ENCODE results near the gene LONP2.

LONP2 gene

DNA sequence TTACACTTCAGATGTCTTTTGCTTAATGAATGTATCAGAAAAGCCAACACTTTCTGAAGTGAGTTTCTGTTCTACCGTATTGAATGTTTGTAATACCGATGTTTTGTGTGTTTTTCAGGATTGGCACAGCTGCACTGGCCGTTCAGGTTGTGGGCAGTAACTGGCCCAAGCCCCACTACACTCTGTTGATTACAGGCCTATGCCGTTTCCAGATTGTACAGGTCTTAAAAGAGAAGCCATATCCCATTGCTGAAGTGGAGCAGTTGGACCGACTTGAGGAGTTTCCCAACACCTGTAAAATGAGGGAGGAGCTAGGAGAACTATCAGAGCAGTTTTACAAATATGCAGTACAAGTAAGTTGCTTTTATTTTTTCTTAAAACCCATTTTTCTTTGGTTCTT, 7.9 kb downstream of the LONP2 start:
- peaks cover 16% of the 10 kb centered on the region; the same call in 1 of the 2 replicates for H3K36me3 ChIP-seq (replicated peaks; ENCODE audit: insufficient read depth, low read length)
- DNase-seq = no peak
- H3K9me3 ChIP-seq (replicated peaks; ENCODE audit: insufficient read depth, low read length) = no peaks in the 10 kb centered on the region
- H4K20me1 ChIP-seq (ENCODE audit: insufficient read depth, low read length) = 0 out of 2 replicates have a peak, but pooled peaks cover 6% of the 10 kb centered on the region
- H3K9me2 ChIP-seq (replicated peaks; ENCODE audit: insufficient read depth, low read length) = no peaks in the 10 kb centered on the region
- no peak overlapping the region for H3K9ac ChIP-seq (ENCODE audit: low read length)
- H3K4me1 ChIP-seq (ENCODE audit: low read length) = no peaks in the 10 kb centered on the region
- no peak for TF ChIP-seq EZH2 (optimal IDR thresholded peaks at IDR 0.05; ENCODE audit: low read depth, low read length)
- no peak for TF ChIP-seq EZH2phosphoT487 (IDR thresholded peaks at IDR 0.05; ENCODE audit: low read length)
- TF ChIP-seq, protein P1, sequence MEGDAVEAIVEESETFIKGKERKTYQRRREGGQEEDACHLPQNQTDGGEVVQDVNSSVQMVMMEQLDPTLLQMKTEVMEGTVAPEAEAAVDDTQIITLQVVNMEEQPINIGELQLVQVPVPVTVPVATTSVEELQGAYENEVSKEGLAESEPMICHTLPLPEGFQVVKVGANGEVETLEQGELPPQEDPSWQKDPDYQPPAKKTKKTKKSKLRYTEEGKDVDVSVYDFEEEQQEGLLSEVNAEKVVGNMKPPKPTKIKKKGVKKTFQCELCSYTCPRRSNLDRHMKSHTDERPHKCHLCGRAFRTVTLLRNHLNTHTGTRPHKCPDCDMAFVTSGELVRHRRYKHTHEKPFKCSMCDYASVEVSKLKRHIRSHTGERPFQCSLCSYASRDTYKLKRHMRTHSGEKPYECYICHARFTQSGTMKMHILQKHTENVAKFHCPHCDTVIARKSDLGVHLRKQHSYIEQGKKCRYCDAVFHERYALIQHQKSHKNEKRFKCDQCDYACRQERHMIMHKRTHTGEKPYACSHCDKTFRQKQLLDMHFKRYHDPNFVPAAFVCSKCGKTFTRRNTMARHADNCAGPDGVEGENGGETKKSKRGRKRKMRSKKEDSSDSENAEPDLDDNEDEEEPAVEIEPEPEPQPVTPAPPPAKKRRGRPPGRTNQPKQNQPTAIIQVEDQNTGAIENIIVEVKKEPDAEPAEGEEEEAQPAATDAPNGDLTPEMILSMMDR (IDR thresholded peaks at IDR 0.05; ENCODE audit: low read length) = no peak
- no peak overlapping the region for H3K27ac ChIP-seq (ENCODE audit: low read length)
- H3K4me2 ChIP-seq (ENCODE audit: low read depth, low read length) = no peak overlapping the region
- H3K79me2 ChIP-seq (ENCODE audit: low read length) = peaks cover 76% of the 10 kb centered on the region
- no peaks in the 10 kb centered on the region for H3K27me3 ChIP-seq (replicated peaks; ENCODE audit: insufficient read depth, low read length)
- no peaks in the 10 kb centered on the region for H3F3A ChIP-seq (ENCODE audit: insufficient read depth, low read length)
- H3K4me3 ChIP-seq (ENCODE audit: low read length) = no peak overlapping the region
- H2AFZ ChIP-seq (ENCODE audit: low read length) = no peak overlapping the region

DNA sequence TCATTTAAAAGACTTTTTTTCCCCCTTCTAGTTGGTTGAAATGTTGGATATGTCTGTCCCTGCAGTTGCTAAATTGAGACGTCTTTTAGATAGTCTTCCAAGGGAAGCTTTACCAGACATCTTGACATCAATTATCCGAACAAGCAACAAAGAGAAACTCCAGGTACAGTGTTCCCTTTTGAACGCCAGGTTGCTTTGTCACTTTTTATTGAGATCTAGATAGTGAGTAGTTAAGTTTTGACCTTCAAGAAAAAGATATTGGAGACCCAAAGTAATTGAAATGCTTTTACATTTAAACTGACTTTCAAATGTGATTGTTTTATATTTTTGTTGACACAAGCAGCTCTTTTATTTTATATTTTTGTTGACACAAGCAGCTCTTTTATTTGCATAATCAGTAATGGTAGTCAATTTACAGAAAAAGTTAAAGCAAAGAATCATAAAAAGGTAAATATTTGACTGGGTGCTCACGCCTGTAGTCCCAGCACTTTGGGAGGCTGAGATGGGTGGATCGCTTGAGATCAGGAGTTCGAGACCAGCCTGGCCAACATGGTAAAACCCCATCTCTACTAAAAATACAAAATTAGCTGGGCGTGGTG, 12.6 kb downstream of the LONP2 start:
- Histone ChIP-seq H4K20me1 (ENCODE audit: insufficient read depth, low read length) (no peaks in the 10 kb centered on the region), H3K79me2 (ENCODE audit: low read length) (peaks cover 33% of the 10 kb centered on the region), H3F3A (ENCODE audit: insufficient read depth, low read length) (no peaks in the 10 kb centered on the region), H3K4me1 (ENCODE audit: low read length) (no peaks in the 10 kb centered on the region), H3K27me3 (replicated peaks; ENCODE audit: insufficient read depth, low read length) (no peaks in the 10 kb centered on the region), H3K4me2 (ENCODE audit: low read depth, low read length) (no peak overlapping the region), H3K36me3 (replicated peaks; ENCODE audit: insufficient read depth, low read length) (peaks cover 25% of the 10 kb centered on the region; the same call in 1 of the 2 replicates), H3K27ac (ENCODE audit: low read length) (no peak overlapping the region), H2AFZ (ENCODE audit: low read length) (no peak overlapping the region), H3K9me2 (replicated peaks; ENCODE audit: insufficient read depth, low read length) (no peaks in the 10 kb centered on the region), H3K9ac (ENCODE audit: low read length) (no peak overlapping the region), H3K9me3 (replicated peaks; ENCODE audit: insufficient read depth, low read length) (no peaks in the 10 kb centered on the region), H3K4me3 (ENCODE audit: low read length) (no peak overlapping the region)
- TF ChIP-seq, protein P1 (IDR thresholded peaks at IDR 0.05; ENCODE audit: low read length) = no peak
- no peak for TF ChIP-seq EZH2 (optimal IDR thresholded peaks at IDR 0.05; ENCODE audit: low read depth, low read length)
- no peak for DNase-seq

DNA sequence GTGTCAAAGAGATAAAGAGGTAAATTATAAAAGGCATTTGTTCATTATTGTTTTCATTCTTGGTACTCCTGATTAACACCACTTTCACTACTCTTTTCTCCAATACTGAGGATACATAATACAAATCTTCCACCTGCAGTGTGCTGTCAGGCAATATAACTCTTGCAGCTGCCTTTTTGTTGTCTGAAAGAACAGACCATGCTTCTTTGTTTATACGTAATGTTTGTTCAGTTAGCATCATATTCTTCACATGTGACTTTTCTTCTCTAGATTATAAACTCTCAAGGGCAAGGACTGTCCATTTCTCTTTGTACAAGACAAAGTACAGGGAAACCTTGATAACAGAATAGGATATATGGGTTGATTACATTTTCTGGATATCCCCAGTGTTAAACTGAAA, 17.5 kb downstream of the LONP2 start:
- Histone ChIP-seq H3K4me1 (ENCODE audit: low read length) (no peaks in the 10 kb centered on the region), H3K9ac (ENCODE audit: low read length) (no peak overlapping the region), H3K36me3 (replicated peaks; ENCODE audit: insufficient read depth, low read length) (peaks cover 17% of the 10 kb centered on the region; the same call in 1 of the 2 replicates), H3F3A (ENCODE audit: insufficient read depth, low read length) (no peaks in the 10 kb centered on the region), H3K4me2 (ENCODE audit: low read depth, low read length) (no peak overlapping the region), H3K27me3 (replicated peaks; ENCODE audit: insufficient read depth, low read length) (no peaks in the 10 kb centered on the region), H3K27ac (ENCODE audit: low read length) (no peak overlapping the region), H3K4me3 (ENCODE audit: low read length) (no peak overlapping the region), H4K20me1 (ENCODE audit: insufficient read depth, low read length) (no peaks in the 10 kb centered on the region; the same call in 1 of the 2 replicates), H2AFZ (ENCODE audit: low read length) (no peak overlapping the region), H3K9me2 (replicated peaks; ENCODE audit: insufficient read depth, low read length) (no peaks in the 10 kb centered on the region), H3K9me3 (replicated peaks; ENCODE audit: insufficient read depth, low read length) (no peaks in the 10 kb centered on the region), H3K79me2 (ENCODE audit: low read length) (peaks cover 4% of the 10 kb centered on the region; the same call in 1 of the 2 replicates)
- TF ChIP-seq EZH2 (optimal IDR thresholded peaks at IDR 0.05; ENCODE audit: low read depth, low read length) (no peak), EZH2phosphoT487 (IDR thresholded peaks at IDR 0.05; ENCODE audit: low read length) (no peak)
- TF ChIP-seq, protein P1 (IDR thresholded peaks at IDR 0.05; ENCODE audit: low read length) = no peak
- DNase-seq = no peak
